Left ventricle myocardium inferior (tissue), 1 donor: ENCODE measurements around the gene C16orf90. TPM values are rescaled to one million over a fixed set of nuclear protein-coding genes. Genes with fewer than 3 reads are reported as not detected.
A peak's percentile ranks its signal among the peaks of the same experiment; 100 is the strongest.
"Not testable (repeated sequence)": the region's sequence is repeated elsewhere in the genome, so short reads cannot be mapped to it uniquely, and the experiment has no call there.

Source experiments
- DNase-seq: peaks from one replicate; pipeline ENCODE4 v3.0.0-alpha.2; 2020
- H3K27ac ChIP-seq: fragments of 200-600 bp; replicated peaks from 2 replicates; pipeline ENCODE4 v1.8.0; 2021
- H3K27me3 ChIP-seq: fragments of 200-600 bp; 2 replicates; pipeline ENCODE4 v1.8.0; 2021; ENCODE audit warnings: low read depth
- H3K36me3 ChIP-seq: fragments of 200-600 bp; 2 replicates; pipeline ENCODE4 v1.8.0; 2021
- H3K4me1 ChIP-seq: fragments of 200-600 bp; 2 replicates; pipeline ENCODE4 v1.8.0; 2021
- H3K4me3 ChIP-seq: fragments of 200-600 bp; 2 replicates; pipeline ENCODE4 v1.8.0; 2021; ENCODE audit warnings: mild to moderate bottlenecking, moderate library complexity
- H3K9me3 ChIP-seq: fragments of 200-600 bp; replicated peaks from 2 replicates; pipeline ENCODE4 v1.8.0; 2021
- intact Hi-C: fragments of 100-400 bp; cut with micrococcal nuclease; formaldehyde crosslinking; loops from one replicate; pipeline ENCODE4 v1.11.0; 2022
- total RNA-seq: library from RNA; stranded (reverse); fragmentation: NEBNext Ultra II Directional; extraction: Animal tissue kit (Norgen Biotek cat#: 25700); gene quantifications from one replicate; pipeline ENCODE4 v1.2.1, GENCODE V29; 2021
- TF ChIP-seq, protein P1 (sequence below): fragments of 200-600 bp; IDR thresholded peaks from 2 replicates; pipeline ENCODE4 v1.8.0; 2021; ENCODE audit warnings: antibody characterized with exemption, mild to moderate bottlenecking, borderline replicate concordance
- donor health status: DM: no; HTN: yes; CAD: no; lungs with severe emphysema.

C16orf90 gene
- total RNA-seq, 1 donor from 2014 or later = not detected

DNA sequence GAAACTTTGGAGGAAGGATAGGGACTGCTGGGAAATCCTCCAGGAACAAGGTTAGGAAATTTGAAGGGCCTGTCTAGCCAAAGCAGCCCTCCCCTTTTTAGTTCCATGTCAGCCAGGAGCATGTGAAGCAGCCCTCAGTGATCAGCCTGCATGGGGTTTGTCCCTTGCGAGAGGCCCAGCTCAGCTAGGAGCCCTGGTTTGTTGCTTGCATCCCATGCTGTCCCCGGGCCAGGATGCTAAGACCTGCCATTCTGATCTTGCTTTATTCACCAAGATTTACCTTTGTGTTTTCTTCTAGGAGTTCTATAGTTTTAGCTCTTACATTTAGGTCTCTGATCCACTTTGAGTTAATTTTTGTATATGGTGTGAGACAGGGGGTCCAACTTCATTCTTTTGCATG is 33.1 kb upstream of the C16orf90 start:
- peaks cover 82% of the 10 kb centered on the region for H3K36me3 ChIP-seq
- no peak overlapping the region for H3K4me3 ChIP-seq
- intact Hi-C loops = no loop called here
- H3K27ac ChIP-seq = no peak overlapping the region
- H3K9me3 ChIP-seq = no peaks in the 10 kb centered on the region
- peaks cover 4% of the 10 kb centered on the region for H3K4me1 ChIP-seq
- DNase-seq = no peak
- TF ChIP-seq, protein P1, sequence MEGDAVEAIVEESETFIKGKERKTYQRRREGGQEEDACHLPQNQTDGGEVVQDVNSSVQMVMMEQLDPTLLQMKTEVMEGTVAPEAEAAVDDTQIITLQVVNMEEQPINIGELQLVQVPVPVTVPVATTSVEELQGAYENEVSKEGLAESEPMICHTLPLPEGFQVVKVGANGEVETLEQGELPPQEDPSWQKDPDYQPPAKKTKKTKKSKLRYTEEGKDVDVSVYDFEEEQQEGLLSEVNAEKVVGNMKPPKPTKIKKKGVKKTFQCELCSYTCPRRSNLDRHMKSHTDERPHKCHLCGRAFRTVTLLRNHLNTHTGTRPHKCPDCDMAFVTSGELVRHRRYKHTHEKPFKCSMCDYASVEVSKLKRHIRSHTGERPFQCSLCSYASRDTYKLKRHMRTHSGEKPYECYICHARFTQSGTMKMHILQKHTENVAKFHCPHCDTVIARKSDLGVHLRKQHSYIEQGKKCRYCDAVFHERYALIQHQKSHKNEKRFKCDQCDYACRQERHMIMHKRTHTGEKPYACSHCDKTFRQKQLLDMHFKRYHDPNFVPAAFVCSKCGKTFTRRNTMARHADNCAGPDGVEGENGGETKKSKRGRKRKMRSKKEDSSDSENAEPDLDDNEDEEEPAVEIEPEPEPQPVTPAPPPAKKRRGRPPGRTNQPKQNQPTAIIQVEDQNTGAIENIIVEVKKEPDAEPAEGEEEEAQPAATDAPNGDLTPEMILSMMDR = no peak
- no peaks in the 10 kb centered on the region for H3K27me3 ChIP-seq

DNA sequence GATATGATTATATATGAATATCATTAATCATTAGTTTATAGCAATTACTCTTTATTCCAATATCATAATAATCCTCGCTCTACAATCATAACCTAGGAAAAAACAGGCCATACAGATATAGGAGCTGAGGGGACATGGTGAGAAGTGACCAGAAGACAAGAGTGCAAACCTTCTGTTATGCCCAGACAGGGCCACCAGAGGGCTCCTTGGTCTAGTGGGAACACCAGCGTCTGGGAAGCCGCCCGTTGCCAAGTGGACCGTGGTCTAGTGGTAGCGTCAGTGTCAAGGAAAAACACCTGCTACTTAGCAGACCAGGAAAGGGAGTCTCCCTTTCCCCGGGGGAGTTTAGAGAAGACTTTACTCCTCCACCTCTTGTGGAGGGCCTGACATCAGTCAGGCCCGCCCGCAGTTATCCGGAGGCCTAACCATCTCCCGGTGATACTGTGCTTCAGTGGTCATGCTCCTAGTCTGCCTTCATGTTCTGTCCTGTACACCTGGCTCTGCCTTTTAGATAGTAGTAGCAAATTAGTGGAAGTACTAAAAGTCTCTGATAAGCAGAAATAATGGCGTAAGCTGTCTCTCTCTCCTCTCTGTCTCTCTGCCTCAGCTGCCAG is 32.0 kb upstream of the C16orf90 start:
- H3K36me3 ChIP-seq = peaks cover 82% of the 10 kb centered on the region
- H3K9me3 ChIP-seq, H3K27me3 ChIP-seq, H3K27ac ChIP-seq, H3K4me3 ChIP-seq, intact Hi-C loops, H3K4me1 ChIP-seq: not testable (repeated sequence)
- DNase-seq = peak; percentile 80
- TF ChIP-seq, protein P1 = peak; percentile 73

DNA sequence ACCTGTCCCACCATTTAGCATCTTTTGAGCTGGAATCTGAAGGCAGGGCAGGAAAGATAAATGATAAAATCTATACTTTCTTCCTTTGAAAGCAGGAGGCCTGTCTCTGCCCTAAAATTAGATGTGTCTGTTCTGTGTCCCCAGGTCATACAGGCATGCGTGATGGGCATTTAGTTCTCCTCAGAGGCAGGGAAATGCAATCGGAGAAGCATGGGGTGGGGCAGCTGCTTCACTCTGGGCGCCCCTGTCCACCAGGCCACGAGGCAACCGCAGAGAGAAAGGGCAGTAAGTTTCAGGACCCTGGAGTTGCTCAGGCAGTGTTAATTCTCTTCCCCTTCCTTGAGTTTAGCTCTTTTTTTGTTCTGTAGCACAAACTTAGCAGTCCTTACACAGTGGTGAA is 30.7 kb upstream of the C16orf90 start:
- H3K27me3 ChIP-seq = no peaks in the 10 kb centered on the region
- no peak overlapping the region for H3K4me3 ChIP-seq
- peaks cover 73% of the 10 kb centered on the region for H3K36me3 ChIP-seq
- H3K4me1 ChIP-seq = peaks cover 4% of the 10 kb centered on the region
- H3K27ac ChIP-seq = no peak overlapping the region
- no peaks in the 10 kb centered on the region for H3K9me3 ChIP-seq
- intact Hi-C loops = no loop called here
- DNase-seq = no peak
- TF ChIP-seq, protein P1 = no peak

GRCh38 chr16:3523281-3523680 is 28.0 kb upstream of the C16orf90 start:
- DNase-seq = no peak
- H3K9me3 ChIP-seq = no peaks in the 10 kb centered on the region
- peaks cover 82% of the 10 kb centered on the region for H3K36me3 ChIP-seq
- intact Hi-C loops = no loop called here
- H3K27me3 ChIP-seq = no peaks in the 10 kb centered on the region
- TF ChIP-seq, protein P1 = no peak
- H3K4me3 ChIP-seq = no peak overlapping the region
- peaks cover 4% of the 10 kb centered on the region for H3K4me1 ChIP-seq
- no peak overlapping the region for H3K27ac ChIP-seq

- intact Hi-C loops = no loop called here
- DNase-seq = no peak
- TF ChIP-seq, protein P1 = no peak
- Histone ChIP-seq H3K4me1 (no peaks in the 10 kb centered on the region), H3K9me3 (no peaks in the 10 kb centered on the region), H3K27me3 (no peaks in the 10 kb centered on the region), H3K4me3 (no peak overlapping the region), H3K36me3 (peaks cover 89% of the 10 kb centered on the region), H3K27ac (no peak overlapping the region)
Measured at GRCh38 chr16:3520841-3521240, 25.6 kb upstream of the C16orf90 start.
